Karpas-422 (cell line): ENCODE results near the gene CTXN1. TPM values are rescaled to one million over a fixed set of nuclear protein-coding genes. Genes with fewer than 3 reads are reported as not detected.
A peak's percentile ranks its signal among the peaks of the same experiment; 100 is the strongest.

Source experiments
- DNase-seq: peaks from one replicate; pipeline ENCODE4 v3.0.0-alpha.2; 2015
- H2AFZ ChIP-seq: fragments of 200-600 bp; sonication (generic); 2 replicates; pipeline ENCODE4 v1.6.1; 2014; ENCODE audit warnings: antibody characterized with exemption, low read length, mixed read lengths
- H3K27ac ChIP-seq: fragments of 200-600 bp; sonication (generic); 2 replicates; pipeline ENCODE4 v1.5.1; 2014; ENCODE audit warnings: mild to moderate bottlenecking, low read length, moderate library complexity
- H3K27me3 ChIP-seq: fragments of 200-600 bp; sonication (generic); 2 replicates; pipeline ENCODE4 v1.6.1; 2014; ENCODE audit warnings: low read length, mixed read lengths
- H3K36me3 ChIP-seq: fragments of 200-600 bp; sonication (generic); 2 replicates; pipeline ENCODE4 v1.6.1; 2014; ENCODE audit warnings: low read length, mixed read lengths; ENCODE audit not compliant: insufficient read depth
- H3K4me1 ChIP-seq: fragments of 200-600 bp; sonication (generic); 2 replicates; pipeline ENCODE4 v1.6.1; 2014; ENCODE audit warnings: mild to moderate bottlenecking, low read length, mixed read lengths
- H3K4me2 ChIP-seq: fragments of 200-600 bp; sonication (generic); 2 replicates; pipeline ENCODE4 v1.6.1; 2014; ENCODE audit warnings: low read length, low read depth, mild to moderate bottlenecking; ENCODE audit not compliant: poor library complexity, severe bottlenecking
- H3K4me3 ChIP-seq: fragments of 200-600 bp; sonication (generic); 2 replicates; pipeline ENCODE4 v1.5.1; 2014; ENCODE audit warnings: mild to moderate bottlenecking, antibody characterized with exemption, low read length, mixed read lengths
- H3K79me2 ChIP-seq: fragments of 200-600 bp; sonication (generic); 2 replicates; pipeline ENCODE4 v1.6.1; 2014; ENCODE audit warnings: mild to moderate bottlenecking, low read length, mixed read lengths
- H3K9ac ChIP-seq: fragments of 200-600 bp; sonication (generic); 2 replicates; pipeline ENCODE4 v1.6.0; 2014; ENCODE audit warnings: low read length
- H3K9me2 ChIP-seq: fragments of 200-600 bp; sonication (generic), shearing (Covaris generic); replicated peaks from 2 replicates; pipeline ENCODE4 v1.6.0; 2014; ENCODE audit warnings: mild to moderate bottlenecking, low read length, moderate library complexity; ENCODE audit not compliant: insufficient read depth
- H3K9me3 ChIP-seq: fragments of 300-700, 200-600 bp; sonication (generic); 2 replicates; pipeline ENCODE4 v1.6.1; 2014; ENCODE audit warnings: low read length, mixed read lengths
- H4K20me1 ChIP-seq: fragments of 200-600 bp; sonication (generic); 2 replicates; pipeline ENCODE4 v1.6.1; 2014; ENCODE audit warnings: mild to moderate bottlenecking, antibody characterized with exemption, low read length, low read depth; ENCODE audit not compliant: insufficient read depth
- total RNA-seq: library from RNA; depleted of rRNA; stranded (reverse); fragments of >200 nt; shearing (Covaris generic); gene quantifications from 2 replicates; pipeline ENCODE4 v1.2.3, GENCODE V29; 2014; ENCODE audit warnings: low replicate concordance; rRNA removed

The CTXN1 gene
- 0.18 TPM in 1 of 2 replicates, not detected in the other for total RNA-seq

DNA sequence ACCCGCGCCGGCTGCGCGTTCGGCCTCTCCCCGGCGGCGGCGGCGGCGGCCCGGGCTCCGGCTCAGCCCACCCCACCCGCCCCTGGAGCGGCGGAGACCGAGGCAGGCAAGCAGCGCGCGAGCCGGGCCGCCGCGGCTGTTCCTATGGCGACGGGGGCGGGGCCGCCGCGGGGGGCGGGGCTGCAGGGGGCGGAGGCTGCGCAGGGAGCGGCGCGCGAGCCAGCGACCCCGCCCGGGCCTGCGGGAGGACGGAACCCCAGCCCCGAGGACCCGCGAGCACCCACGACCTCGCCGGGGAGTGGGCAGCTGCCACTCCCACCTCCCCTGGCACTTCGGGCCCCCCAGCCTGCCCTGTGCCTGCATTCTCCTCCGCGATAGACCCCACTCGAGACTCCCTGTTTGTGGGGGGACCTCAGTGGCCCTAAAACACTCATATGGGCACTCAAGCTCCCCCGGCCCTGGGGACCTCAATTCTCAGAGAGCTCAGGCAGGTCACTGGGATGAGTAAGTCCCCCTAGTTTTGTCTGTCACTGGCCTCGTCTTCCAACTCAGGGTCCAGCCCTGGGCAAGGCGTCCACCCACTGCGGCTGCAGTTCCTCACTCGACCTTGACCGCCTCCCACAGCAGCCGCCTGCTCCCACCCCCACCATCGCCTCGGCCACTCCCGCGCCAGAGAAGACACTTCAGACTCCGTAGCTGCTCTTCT, at the start of gene CTXN1:
CTXN1 (minus strand) TSS at position 115 of the 706 bp plus-strand sequence. CDS start 597 bp downstream, outside the sequence.
- H3K4me2 ChIP-seq = peak within 1 kb of the TSS; percentile 38
- peaks cover 31% of the 10 kb centered on the region for H3K4me1 ChIP-seq
- H3K4me3 ChIP-seq = no peak within 1 kb of the TSS
- H3K9ac ChIP-seq = no peak within 1 kb of the TSS
- no peaks in the 10 kb centered on the region for H3K9me3 ChIP-seq
- H3K36me3 ChIP-seq = 0 out of 2 replicates have a peak, but pooled peaks cover 4% of the 10 kb centered on the region
- no peaks in the 10 kb centered on the region for H3K79me2 ChIP-seq
- H3K27me3 ChIP-seq = no peaks in the 10 kb centered on the region
- H4K20me1 ChIP-seq = peaks cover 40% of the 10 kb centered on the region
- H3K27ac ChIP-seq = no peak within 1 kb of the TSS
- H2AFZ ChIP-seq = no peak within 1 kb of the TSS
- peak; percentile 87 for DNase-seq
- no peaks in the 10 kb centered on the region for H3K9me2 ChIP-seq

- Histone ChIP-seq H3K9ac (no peak overlapping the region), H3K27me3 (no peaks in the 10 kb centered on the region), H2AFZ (no peak overlapping the region), H3K27ac (no peak overlapping the region), H3K4me3 (no peak overlapping the region), H3K9me2 (no peaks in the 10 kb centered on the region), H3K79me2 (no peaks in the 10 kb centered on the region), H3K4me1 (no peaks in the 10 kb centered on the region), H4K20me1 (no peaks in the 10 kb centered on the region), H3K36me3 (peaks cover 6% of the 10 kb centered on the region), H3K4me2 (no peak overlapping the region), H3K9me3 (no peaks in the 10 kb centered on the region)
- DNase-seq = no peak
Observed at GRCh38 chr19:7975037-7975436, 49.1 kb upstream of the CTXN1 start.

DNA sequence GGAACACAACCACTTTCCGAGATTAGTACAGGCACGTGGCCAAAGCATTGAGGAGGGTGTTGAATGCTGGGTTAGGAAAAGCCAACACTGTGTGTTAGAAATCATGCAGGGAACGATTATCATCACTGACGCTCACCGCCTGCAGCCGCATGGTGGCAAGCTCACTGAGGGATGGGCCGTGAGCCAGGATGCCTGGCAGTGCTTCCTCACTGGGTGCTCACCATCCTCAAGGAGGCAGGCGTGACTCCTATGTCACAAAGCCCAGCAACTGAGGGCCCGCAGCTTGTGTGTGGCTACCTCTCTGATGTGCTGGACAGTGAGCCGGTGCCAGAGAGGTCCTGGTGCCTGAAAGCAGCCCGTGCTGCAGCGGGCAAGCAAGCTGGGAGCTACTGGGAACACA, 47.9 kb upstream of the CTXN1 start:
- H2AFZ ChIP-seq = no peak overlapping the region
- H3K4me2 ChIP-seq = no peak overlapping the region
- no peak for DNase-seq
- H3K4me3 ChIP-seq = no peak overlapping the region
- H3K27me3 ChIP-seq = no peaks in the 10 kb centered on the region
- H3K9me2 ChIP-seq = no peaks in the 10 kb centered on the region
- H3K27ac ChIP-seq = no peak overlapping the region
- H3K9ac ChIP-seq = no peak overlapping the region
- H3K4me1 ChIP-seq = no peaks in the 10 kb centered on the region
- H4K20me1 ChIP-seq = no peaks in the 10 kb centered on the region
- H3K36me3 ChIP-seq = peaks cover 6% of the 10 kb centered on the region
- no peaks in the 10 kb centered on the region for H3K79me2 ChIP-seq
- no peaks in the 10 kb centered on the region for H3K9me3 ChIP-seq

DNA sequence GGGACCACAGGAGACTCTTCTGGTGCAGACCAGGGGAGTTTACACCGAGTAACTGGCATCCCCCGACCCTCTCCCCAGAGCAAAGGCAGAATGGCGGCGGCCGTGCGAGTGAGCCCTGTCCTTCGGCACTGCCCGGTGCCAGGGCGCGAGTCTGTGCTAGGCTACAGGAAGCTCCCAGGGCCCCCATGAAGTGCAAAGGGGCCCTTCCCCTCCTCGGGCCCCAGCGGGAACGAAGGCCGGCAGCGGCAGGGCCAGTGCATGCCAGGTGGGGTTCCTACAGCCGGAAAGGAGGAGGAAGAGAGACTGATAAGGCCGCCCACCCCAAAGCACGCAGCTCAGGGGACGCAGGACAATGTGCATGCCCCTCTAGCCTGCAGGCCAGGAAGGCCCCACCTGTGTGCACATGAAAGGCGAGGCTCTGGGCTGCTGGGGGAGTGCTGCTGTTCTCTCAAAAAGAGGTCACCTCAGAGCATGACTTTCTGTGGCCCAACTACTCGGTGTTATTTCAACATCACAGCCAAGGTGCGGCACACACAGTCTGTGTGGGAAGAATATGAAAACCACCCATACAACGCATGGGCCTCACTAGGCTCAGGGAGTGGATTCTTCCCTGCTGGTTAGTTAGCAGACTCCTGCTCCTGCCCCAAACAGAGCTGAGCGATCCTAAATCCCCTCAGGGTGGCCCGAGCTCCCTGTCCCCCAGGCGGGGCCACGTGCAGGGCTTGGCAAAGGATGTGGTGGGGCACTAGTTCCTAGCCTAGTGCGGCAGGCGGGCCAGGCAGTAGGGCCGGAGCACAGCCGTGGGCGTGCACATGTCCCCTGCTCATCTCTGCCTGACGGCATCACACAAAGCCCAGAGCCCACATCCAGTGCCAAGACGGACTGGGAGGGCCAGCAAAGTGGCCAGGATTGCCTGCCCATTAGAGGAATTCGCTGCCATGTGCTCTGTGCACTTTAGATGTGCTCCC, 45.9 kb upstream of the CTXN1 start:
- H3K27ac ChIP-seq = no peak overlapping the region
- H3K4me3 ChIP-seq = no peak overlapping the region
- no peaks in the 10 kb centered on the region for H3K4me1 ChIP-seq
- no peaks in the 10 kb centered on the region for H4K20me1 ChIP-seq
- no peaks in the 10 kb centered on the region for H3K9me2 ChIP-seq
- no peaks in the 10 kb centered on the region for H3K27me3 ChIP-seq
- no peaks in the 10 kb centered on the region for H3K9me3 ChIP-seq
- no peak overlapping the region for H3K9ac ChIP-seq
- DNase-seq = no peak
- peaks cover 16% of the 10 kb centered on the region for H3K36me3 ChIP-seq
- H2AFZ ChIP-seq = no peak overlapping the region
- H3K79me2 ChIP-seq = no peaks in the 10 kb centered on the region
- H3K4me2 ChIP-seq = no peak overlapping the region

DNA sequence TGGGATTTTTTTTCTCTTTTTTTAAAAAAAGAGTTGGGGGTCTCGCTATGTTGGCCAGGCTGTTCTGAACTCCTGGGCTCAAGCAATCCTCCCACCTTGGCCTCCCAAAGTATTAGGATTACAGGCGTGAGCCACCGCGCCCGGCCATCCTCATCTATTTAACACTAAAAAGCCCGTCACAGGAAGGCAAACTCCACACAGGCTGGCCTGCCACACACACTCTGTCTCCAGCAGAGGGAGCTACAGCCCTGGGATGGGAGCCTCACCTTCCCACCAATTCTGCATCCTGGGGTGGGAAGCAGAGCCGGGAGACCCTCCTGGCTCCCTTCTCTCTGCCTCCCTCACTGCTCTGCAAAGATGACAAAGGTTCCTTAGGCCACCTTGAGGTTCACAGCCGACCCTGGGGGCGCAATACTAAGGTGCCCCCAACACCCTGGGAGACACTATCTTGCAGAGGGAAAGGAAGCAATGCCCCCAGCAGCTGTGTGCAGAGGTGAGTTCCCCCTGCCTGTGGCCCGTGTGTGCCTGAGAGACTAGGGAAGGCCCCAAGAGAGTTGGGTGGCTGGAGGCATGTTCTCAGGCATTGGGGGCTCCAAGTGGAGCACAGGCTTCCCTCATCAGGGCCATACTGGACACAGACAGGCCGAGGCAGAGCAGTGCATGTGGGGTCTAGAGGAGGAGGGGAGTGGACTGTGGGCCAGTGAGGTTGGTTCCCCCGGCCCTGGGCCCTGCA, 44.9 kb upstream of the CTXN1 start:
- Histone ChIP-seq H3K79me2 (no peaks in the 10 kb centered on the region), H3K27me3 (no peaks in the 10 kb centered on the region), H3K4me2 (no peak overlapping the region), H3K27ac (no peak overlapping the region), H3K4me3 (no peak overlapping the region), H3K36me3 (peaks cover 20% of the 10 kb centered on the region; the same call in 1 of the 2 replicates), H3K9me3 (no peaks in the 10 kb centered on the region), H3K9me2 (no peaks in the 10 kb centered on the region), H3K9ac (no peak overlapping the region), H3K4me1 (no peaks in the 10 kb centered on the region), H2AFZ (no peak overlapping the region), H4K20me1 (no peaks in the 10 kb centered on the region)
- DNase-seq = peak; percentile 65

- Histone ChIP-seq H3K4me2 (no peak overlapping the region), H3K4me3 (no peak overlapping the region), H4K20me1 (no peaks in the 10 kb centered on the region), H3K9me3 (no peaks in the 10 kb centered on the region), H3K36me3 (peaks cover 20% of the 10 kb centered on the region; the same call in 1 of the 2 replicates), H3K27me3 (no peaks in the 10 kb centered on the region), H3K9me2 (no peaks in the 10 kb centered on the region), H3K79me2 (no peaks in the 10 kb centered on the region), H3K27ac (no peak overlapping the region), H2AFZ (no peak overlapping the region), H3K4me1 (no peaks in the 10 kb centered on the region), H3K9ac (no peak overlapping the region)
- DNase-seq = no peak
Observed at GRCh38 chr19:7969555-7969939, 43.6 kb upstream of the CTXN1 start.

- Histone ChIP-seq H3K9ac (no peak overlapping the region), H3K27me3 (no peaks in the 10 kb centered on the region), H3K79me2 (no peaks in the 10 kb centered on the region), H3K9me2 (no peaks in the 10 kb centered on the region), H3K4me1 (no peaks in the 10 kb centered on the region), H3K4me3 (no peak overlapping the region), H4K20me1 (no peaks in the 10 kb centered on the region), H2AFZ (no peak overlapping the region), H3K27ac (no peak overlapping the region), H3K4me2 (no peak overlapping the region), H3K9me3 (no peaks in the 10 kb centered on the region), H3K36me3 (peaks cover 14% of the 10 kb centered on the region; the same call in 1 of the 2 replicates)
- no peak for DNase-seq
Observed at GRCh38 chr19:7968796-7969554, 43.0 kb upstream of the CTXN1 start.
